HG02970 (cell line): ENCODE measurements around the gene HOXB3.

Source experiments
- ATAC-seq: cut with Tn5 transposase; IDR thresholded peaks from one replicate; pipeline ENCODE4 v1.9.1; 2021; ENCODE audit warnings: mild to moderate bottlenecking, moderate library complexity, moderate number of reproducible peaks; ENCODE audit not compliant: unreplicated experiment, low FRiP score

Gene HOXB3

GRCh38 chr17:48589831-48590606 lies at the start of gene HOXB3:
TSS of gene HOXB3 (minus strand) at chr17:48590241. CDS start at chr17:48552474, 37,767 bp downstream.
- ATAC-seq, result no peak

- ATAC-seq, result no peak
These were observed 49.1 kb upstream of the HOXB3 start for GRCh38 chr17:48639136-48639535.

DNA sequence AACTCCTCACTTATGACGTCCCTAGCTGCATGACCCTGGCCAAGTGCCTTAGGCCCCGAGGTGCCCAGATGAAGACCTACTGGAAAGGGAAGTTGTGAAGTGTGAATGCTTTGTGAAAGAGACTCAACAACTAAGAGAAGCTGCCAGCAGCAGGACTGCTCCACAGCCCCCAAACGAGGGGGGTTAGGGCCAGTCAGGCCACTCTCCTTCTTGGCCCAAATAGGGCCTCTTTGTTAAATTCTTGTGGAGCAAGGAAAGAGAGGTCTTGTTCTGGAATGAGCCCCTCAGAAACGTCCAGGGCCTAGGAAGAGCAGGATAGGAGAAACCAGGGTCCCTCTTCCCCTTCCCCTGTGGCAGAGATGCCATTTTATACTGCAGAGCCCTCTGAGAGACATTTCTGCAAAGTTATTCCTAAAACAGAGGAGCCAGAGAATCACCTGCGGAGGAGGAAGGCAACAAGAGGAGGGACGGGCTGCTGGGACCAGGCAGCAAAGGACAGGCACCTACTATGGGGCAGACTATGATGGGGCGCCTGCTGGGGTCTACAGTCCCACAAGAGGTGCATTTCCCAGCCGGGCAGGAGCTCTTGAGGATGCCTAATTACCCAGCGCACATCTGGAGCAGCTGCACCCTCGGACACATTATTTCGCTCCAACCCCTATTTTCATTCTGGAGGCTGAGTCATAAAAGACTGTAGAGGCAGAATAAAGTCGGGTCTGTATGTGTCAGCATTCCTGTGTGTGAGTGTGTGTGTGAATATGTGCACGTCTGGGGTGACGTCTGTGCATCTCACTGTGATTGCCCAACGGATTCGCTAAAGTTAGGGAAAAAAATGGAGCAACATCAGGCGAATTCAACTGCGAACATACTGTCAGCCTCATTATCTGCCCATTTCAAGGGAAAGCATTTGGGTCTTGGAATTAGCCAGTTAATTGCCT lies 47.6 kb upstream of the HOXB3 start:
- no peak for ATAC-seq

- ATAC-seq, result no peak
These were observed 46.4 kb upstream of the HOXB3 start for GRCh38 chr17:48636177-48637018.

- no peak for ATAC-seq
These were observed 44.6 kb upstream of the HOXB3 start for GRCh38 chr17:48634493-48635208.

DNA sequence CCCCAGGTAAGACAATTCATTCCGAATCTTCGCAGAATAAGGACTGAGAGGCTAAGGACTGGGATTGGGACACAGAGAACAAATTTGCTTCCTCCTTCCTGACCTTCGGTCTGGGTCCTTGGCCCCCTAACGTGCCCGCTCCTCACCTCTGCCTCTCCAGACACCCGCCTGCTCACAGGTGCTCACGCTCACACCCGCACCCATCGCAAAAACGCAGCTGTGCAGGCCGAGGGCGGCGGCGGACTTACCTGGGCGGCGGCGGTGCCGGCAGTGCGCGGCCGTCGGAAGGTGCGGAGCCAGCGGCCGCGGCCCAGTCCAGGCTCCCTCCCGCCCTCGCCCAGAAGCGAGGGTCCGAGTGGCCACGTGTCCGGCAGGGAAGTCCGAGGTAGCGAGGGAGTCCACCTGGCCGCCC lies 43.2 kb upstream of the HOXB3 start:
- no peak for ATAC-seq

DNA sequence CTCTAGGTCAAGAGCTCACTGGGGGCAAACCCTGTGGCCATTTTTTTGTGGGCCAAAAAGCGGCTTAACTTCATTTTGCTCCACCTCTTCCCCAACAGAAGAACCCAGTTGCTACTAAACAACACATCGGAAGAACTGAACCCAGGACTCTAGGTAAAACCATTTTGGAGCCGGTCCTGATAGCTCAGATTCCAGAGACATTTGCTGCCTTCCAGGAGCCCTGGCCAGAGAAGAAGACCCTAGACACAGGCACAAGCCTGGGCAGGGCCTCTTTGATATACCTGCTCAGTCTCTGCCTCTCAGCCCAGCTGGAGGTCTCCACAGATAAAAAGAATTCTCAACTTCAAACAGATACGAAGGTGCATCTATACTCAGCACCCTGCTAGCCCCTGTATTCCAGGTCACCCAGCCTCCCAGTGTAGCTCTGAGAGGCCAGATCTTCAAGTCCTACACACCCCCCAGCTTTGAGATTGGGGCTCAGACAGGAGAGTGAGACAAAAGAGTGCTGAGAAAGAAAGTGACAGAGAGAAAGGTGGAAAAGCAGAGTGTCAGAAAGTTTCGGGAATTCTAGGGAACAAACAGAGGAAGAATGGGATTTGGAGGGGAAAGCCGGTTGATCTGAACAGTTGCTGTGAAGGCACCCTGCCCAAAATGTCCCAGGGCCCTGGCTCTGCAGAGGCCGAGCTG lies 42.7 kb upstream of the HOXB3 start:
- no peak for ATAC-seq

DNA sequence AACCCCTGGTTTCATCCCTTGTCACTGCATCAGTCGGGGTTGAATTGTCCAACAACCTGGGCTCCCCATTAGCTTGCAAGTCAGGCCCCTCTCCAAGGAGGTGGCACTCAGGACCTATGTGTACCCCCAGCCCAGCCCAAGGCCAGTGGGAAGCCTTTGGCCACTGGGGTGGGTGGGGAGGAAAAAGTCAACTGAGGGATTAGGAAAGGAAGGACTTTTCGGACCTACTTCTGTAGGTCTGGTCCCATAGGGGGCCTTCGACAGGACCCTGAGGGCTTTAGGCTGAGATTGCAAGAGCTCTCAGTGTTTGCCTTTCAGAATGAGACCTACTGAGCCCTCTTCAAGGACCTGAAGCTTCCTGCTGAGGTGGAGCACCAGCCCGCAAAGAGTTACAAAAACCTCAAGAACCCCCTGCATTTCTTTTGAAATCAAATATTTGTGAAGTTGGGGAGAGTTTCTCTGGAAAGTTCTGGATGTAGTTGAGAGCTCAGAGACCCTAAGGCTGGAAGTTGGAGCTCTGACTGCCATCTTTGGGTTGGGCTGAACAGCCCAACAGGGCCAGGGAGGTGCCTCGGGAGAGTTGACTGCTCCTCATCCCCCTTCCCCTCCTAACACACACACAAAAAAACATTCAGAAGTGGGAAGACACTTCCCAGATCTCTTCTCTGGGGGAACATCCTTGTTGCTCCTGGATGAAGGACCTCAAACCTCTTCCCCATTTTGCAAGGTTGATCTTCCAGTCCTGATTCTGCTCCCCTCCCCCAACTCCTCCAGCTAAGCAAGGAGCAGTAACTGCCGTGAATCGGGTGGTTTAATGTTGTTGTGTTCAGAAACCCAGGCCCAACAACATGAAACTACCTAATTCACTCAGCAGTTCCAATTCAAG lies 41.9 kb upstream of the HOXB3 start:
- ATAC-seq, result no peak

- ATAC-seq, result no peak
These were observed 41.1 kb upstream of the HOXB3 start for GRCh38 chr17:48630925-48631692.

DNA sequence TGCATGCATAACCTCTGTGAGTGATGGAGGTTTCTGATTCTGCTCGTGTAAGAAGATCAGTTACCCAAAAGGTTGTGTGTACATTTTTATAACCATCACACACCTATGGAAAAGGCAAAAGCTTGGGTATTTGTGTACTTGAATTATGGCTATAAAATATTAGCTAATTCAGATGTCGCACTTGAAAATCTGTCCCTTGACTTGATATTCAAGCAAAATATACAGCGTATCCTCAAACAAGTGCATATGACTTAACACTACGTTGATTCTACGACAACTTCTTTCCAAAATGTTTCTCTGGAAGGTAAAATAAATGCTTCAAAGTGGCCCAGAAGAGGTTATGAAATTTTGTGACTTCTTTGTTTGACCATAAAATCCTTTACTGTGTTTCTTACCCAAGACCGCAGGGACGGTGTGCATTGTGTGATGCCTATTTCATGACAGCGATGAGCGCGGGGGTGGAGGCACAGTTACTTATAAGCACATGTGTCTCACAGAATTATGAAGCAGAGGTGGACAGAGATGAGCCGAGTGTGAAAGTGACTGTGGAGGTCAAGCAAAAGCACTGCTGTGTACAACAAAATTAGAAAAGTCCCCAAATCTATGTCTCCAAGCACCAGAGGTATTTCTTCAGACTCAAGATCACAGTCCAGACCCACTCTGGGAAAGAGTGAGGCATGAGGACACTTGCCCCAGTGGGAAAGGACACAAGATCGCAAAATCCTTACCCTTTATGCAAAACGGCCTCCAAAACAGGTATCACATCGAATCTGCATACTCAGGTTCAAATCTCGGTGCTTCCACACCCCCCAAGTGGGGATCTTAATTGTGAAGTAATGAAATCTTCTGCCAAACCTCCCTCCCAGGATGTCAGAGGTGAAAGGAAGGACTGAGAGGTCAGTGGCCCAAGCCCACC lies 40.2 kb upstream of the HOXB3 start:
- no peak for ATAC-seq

DNA sequence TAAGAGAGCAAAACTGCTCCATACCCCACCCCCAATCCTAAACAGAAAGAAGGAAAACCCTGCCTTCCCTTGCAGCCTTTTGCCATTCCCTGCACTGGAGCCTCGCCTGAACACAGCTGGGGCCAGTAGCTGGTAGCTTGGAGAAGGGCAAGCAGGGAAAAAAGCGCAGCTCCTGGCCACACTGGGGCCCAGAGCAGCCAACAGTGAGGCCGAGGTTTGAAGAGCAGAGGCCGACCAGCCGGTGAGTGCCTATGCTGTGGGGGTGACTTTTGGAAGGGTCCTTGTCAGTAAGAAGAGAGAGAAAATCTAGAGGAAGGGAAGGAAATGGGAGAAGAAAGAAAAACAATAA lies 39.3 kb upstream of the HOXB3 start:
- no peak for ATAC-seq

- no peak for ATAC-seq
These were observed 38.8 kb upstream of the HOXB3 start for GRCh38 chr17:48628649-48629410.

DNA sequence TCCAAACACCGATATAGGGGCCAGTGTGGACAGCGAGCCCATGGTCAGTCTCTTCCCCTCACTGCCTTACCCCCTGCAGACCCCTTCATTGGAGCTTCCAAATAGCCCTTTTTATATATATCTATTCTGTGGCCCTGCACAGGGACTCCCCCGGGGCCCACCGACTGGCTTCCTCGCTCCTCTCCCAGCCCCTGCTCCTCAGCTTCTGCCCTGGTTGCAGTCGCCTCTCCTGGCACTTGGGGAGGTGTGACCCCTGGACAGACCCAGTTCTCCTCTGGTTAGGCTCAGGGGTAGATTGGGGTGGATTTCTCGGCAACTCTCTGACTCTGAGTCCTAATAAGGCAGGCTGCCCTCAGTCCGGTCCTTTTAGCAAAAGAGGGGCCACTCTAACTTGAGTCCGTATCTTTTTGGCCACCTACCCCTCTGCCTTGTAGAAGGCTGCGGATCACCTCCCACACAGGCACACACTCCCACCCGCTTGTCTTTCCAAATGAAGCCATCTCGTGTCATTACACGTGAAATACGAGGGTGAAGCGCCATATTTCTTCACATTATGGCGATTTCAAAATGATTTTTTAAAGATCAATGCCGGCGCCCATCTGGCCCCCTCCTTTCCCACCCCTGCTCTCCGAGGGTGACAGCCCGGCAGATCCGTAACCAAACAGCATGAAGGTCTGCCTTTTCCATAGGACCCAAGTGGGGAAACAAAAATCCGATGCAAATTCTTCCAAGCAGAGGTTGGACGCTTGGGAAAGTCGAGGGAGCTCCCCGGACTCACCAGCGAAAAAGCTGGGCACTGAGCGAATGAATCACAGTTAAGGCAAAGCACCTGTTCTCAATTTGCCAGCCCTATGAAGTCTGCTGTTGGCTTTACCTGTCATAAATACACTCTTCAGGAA lies 37.8 kb upstream of the HOXB3 start:
- ATAC-seq, result no peak

DNA sequence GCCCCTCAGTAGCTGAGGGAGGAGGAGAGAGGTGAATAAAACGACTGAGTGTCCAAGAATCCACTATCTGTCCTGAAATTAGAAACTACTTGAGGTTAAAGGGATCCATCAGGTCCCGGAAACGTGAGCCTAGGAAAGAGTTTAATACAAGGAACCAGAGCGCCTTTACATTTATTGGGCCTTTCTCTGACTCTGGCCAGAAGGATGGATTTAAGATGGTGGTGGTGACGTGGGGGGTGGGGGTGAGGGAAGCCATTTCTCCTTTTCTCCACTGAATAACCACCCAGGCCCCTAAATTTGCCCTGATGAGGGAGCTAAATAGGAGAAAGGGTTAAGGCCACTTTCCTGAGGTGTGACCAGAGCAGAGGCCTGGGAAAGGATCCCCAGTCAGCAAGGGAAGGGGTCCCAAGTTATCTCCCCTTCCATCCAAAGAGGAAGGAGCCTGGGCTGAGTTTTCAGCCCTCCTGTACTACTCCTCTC lies 37.1 kb upstream of the HOXB3 start:
- ATAC-seq, result no peak
